AG09309 (cell line): ENCODE data around the gene RUNX2.

ENCODE experiments used
- DNase-seq: peaks from one replicate; pipeline ENCODE4 v3.0.0-alpha.2; 2010; ENCODE audit warnings: low read depth
- H3K4me3 ChIP-seq: 2 replicates; pipeline ENCODE4 v1.5.1; 2011; ENCODE audit warnings: mild to moderate bottlenecking, low read depth, low read length, moderate library complexity; ENCODE audit not compliant: control insufficient read depth
- CTCF ChIP-seq: IDR thresholded peaks from 2 replicates; pipeline ENCODE4 v1.5.1; 2011; ENCODE audit warnings: mild to moderate bottlenecking, low read depth, low read length, inconsistent platforms; ENCODE audit not compliant: insufficient read depth, control insufficient read depth; ENCODE audit errors: missing control alignments

RUNX2 gene

GRCh38 chr6:45498591-45498990 is 170.5 kb downstream of the RUNX2 start:
- no peak overlapping the region for H3K4me3 ChIP-seq
- no peak for TF ChIP-seq CTCF
- DNase-seq = no peak

GRCh38 chr6:45500924-45501816 is 173.0 kb downstream of the RUNX2 start:
- no peak for DNase-seq
- TF ChIP-seq CTCF = no peak
- H3K4me3 ChIP-seq = no peak overlapping the region

- no peak for TF ChIP-seq CTCF
- no peak for DNase-seq
- no peak overlapping the region for H3K4me3 ChIP-seq
These were observed 174.3 kb downstream of the RUNX2 start for GRCh38 chr6:45502456-45502855.

GRCh38 chr6:45504947-45505346 is 176.8 kb downstream of the RUNX2 start:
- H3K4me3 ChIP-seq = no peak overlapping the region
- no peak for TF ChIP-seq CTCF
- DNase-seq = peak; percentile 38

GRCh38 chr6:45505470-45505869 is 177.3 kb downstream of the RUNX2 start:
- no peak for TF ChIP-seq CTCF
- no peak overlapping the region for H3K4me3 ChIP-seq
- DNase-seq = no peak

GRCh38 chr6:45507186-45507585 is 179.1 kb downstream of the RUNX2 start:
- TF ChIP-seq CTCF = no peak
- no peak for DNase-seq

GRCh38 chr6:45509426-45509825 is 181.3 kb downstream of the RUNX2 start:
- H3K4me3 ChIP-seq = no peak overlapping the region
- no peak for DNase-seq
- no peak for TF ChIP-seq CTCF

More at GRCh38 chr6:45507186-45507585, 179.1 kb downstream of the RUNX2 start:
- no peak overlapping the region for H3K4me3 ChIP-seq
